ENCODE data around the gene MKS1. TPM values are rescaled to one million over a fixed set of nuclear protein-coding genes. Genes with fewer than 3 reads are reported as not detected.

The MKS1 gene
- total and polyA plus RNA-seq, 2 donors (not counting 3 experiments of a cell fraction or from before 2014, with no cell fraction given) = 12.2 to 13.2 TPM

DNA sequence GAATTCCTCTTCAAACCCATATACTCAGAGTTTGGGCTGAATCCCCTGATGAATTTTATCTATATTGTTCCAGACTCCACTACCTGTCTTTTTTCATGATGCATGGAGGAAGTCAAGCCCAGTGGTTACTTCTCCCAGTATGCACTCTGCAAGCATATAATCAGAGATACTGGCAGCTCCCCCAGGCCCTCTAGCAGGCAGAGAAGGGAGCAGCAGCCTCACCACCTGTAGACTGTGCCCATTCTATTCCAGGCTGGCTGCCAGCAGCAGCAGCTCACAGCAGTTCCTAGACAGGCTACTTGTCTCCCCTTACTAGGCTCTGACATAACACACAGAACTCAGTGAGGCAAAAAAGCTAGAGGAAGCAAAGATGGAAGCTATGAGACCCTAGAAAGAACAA, 3.4 kb downstream of the MKS1 start:
- DNase-seq (ENCODE audit: low read depth, low spot score) = no peak
- Histone ChIP-seq H3K9me1 (replicated peaks; ENCODE audit: control insufficient read depth, extremely low read depth, insufficient read depth, low read length) (no peaks in the 10 kb centered on the region), H3K4me3 (replicated peaks in 1 of 3; ENCODE audit: insufficient read depth in 1 of 3, low read depth in 1 of 3, low read length in 3 of 3) (no peak overlapping the region), H3K27me3 (ENCODE audit: control insufficient read depth in 2 of 2, insufficient read depth in 2 of 2, low read length in 2 of 2) (no peaks in the 10 kb centered on the region), H3K9me3 (replicated peaks; ENCODE audit: control insufficient read depth, insufficient read depth, low read length) (no peaks in the 10 kb centered on the region), H3K4me1 (ENCODE audit: control insufficient read depth, extremely low read depth, insufficient read depth, low read length) (peaks cover 13% of the 10 kb centered on the region), H2AFZ (ENCODE audit: low read depth, low read length) (no peak overlapping the region), H4K20me1 (replicated peaks; ENCODE audit: control insufficient read depth, extremely low read depth, insufficient read depth, low read length) (no peaks in the 10 kb centered on the region), H3K79me2 (ENCODE audit: control insufficient read depth, insufficient read depth, low read length) (no peaks in the 10 kb centered on the region), H3K9ac (replicated peaks; ENCODE audit: extremely low read depth, insufficient read depth, low read length) (no peak overlapping the region), H3K27ac (ENCODE audit: insufficient read depth, low read depth, low read length) (no peak overlapping the region), H3K4me2 (ENCODE audit: insufficient read depth, low read length) (no peak overlapping the region), H3K36me3 (ENCODE audit: control insufficient read depth in 2 of 2, extremely low read depth in 1 of 2, insufficient read depth in 2 of 2, low read length in 2 of 2) (peaks cover 0 to 2% of the 10 kb centered on the region in 2 experiments)
- BruUV-seq (replicated peaks) = no TSS peak
- TF ChIP-seq FOS (IDR thresholded peaks at IDR 0.05; ENCODE audit: borderline replicate concordance, insufficient read depth, low read length) = no peak
- TF ChIP-seq POLR2A (IDR thresholded peaks at IDR 0.05; ENCODE audit: low read depth, low read length) = no peak
- TF ChIP-seq CTCF (IDR thresholded peaks at IDR 0.05; ENCODE audit: extremely low read depth in 1 of 2, insufficient read depth in 1 of 2, low read depth in 1 of 2, low read length in 2 of 2) = no peak
- TF ChIP-seq JUN (IDR thresholded peaks at IDR 0.05; ENCODE audit: borderline replicate concordance, insufficient read depth, insufficient read length, low read depth) = no peak
- TF ChIP-seq MYC (IDR thresholded peaks at IDR 0.05; ENCODE audit: low read depth, low read length) = no peak
- TF ChIP-seq, protein P1, sequence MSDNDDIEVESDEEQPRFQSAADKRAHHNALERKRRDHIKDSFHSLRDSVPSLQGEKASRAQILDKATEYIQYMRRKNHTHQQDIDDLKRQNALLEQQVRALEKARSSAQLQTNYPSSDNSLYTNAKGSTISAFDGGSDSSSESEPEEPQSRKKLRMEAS (IDR thresholded peaks at IDR 0.05; ENCODE audit: insufficient read depth, insufficient read length) = no peak
- no peak for TF ChIP-seq GATA2 (IDR thresholded peaks at IDR 0.05; ENCODE audit: insufficient read depth, insufficient read length, low read depth, low read length)
- no peak for TF ChIP-seq EZH2 (IDR thresholded peaks at IDR 0.05; ENCODE audit: borderline replicate concordance, low read depth, low read length, severe bottlenecking)
- dilution Hi-C loops (cut with MboI; ENCODE audit: extremely low pct_ligation_motif_present, low sequenced_read_pairs) = no loop called here
- ChIA-PET CTCF (interaction anchor here (1.4 to 2.1 kb wide), 2 partner anchors 15 to 34 kb away, joined by 4 to 14 read pairs; no protein-coding TSS in a partner anchor), POLR2A (no interaction called here)
- intact Hi-C loops (cut with micrococcal nuclease) = no loop called here
- no peak for FAIRE-seq
